NCI-H2227 (cell line): ENCODE results near the gene LIX1L.
A peak's percentile ranks its signal among the peaks of the same experiment; 100 is the strongest.

Experiments used
- DNase-seq: peaks from one replicate; lab custom pipeline; 2025; ENCODE audit not compliant: unreplicated experiment; lab: John Stamatoyannopoulos, UW

The LIX1L gene

DNA sequence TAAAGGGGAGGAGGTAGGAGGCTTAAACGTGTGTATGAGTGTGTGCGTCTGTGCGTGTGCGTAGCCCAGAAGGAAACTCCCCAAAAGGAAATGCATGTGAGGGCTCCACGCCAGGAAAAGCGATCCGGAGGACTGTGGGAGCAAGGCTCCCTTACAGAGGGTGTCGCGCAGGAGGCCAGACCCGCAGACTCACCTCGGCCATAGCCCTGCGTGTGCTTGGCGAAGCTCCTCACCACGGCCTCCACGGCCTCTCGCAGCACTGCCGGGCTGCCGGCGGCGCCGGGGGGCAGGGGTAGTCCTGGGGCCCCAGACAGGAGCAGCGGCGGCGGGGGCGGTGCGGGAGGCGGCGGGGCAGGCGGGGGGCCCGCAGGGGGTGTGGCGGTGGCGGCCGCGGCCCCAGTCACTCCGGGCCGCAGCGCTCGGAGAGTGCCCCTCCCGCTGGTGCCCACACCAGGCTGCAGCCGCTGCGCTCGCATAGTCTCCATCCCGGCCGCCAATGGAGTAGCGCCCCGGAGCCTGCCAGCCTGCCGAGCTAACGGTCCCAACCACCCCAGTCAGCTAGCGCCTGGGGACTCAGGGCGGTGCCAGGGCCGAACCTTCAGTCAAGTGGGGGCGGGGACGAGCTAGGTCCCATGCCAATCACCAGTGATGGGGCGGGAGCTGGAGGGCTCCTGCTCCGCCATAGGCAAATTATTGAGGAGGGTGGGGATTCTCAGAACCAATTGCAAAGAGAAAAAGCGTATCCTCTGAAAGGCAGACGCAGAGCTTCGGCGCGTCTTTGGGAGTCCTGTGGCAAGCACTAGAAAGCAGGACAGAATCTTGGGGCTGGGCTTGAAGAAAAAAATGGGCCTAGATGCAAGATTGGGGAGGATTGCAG is at the start of gene LIX1L:
LIX1L (minus strand) TSS at position 575 of the 877 bp plus-strand sequence; CDS start at position 485, 90 bp downstream.
- peak; percentile 98 for DNase-seq

DNA sequence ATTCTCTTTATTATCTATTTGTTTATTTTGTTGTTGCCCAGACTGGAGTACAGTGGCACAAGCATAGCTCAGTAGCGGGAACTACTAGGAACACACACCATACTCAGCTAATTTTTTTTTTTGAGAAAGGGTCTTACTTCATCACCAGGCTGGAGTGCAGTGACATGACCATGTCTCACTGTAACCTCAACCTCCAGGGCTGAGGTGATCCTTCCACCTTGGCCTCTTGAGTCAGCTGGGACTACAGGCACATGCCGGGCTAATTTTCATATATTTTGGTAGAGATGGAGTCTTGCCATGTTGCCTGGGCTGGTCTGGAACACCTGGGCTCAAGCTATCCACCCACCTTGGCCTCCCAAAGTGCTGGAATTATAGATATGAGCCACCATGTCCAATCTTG is 43.9 kb upstream of the LIX1L start:
- no peak for DNase-seq

DNA sequence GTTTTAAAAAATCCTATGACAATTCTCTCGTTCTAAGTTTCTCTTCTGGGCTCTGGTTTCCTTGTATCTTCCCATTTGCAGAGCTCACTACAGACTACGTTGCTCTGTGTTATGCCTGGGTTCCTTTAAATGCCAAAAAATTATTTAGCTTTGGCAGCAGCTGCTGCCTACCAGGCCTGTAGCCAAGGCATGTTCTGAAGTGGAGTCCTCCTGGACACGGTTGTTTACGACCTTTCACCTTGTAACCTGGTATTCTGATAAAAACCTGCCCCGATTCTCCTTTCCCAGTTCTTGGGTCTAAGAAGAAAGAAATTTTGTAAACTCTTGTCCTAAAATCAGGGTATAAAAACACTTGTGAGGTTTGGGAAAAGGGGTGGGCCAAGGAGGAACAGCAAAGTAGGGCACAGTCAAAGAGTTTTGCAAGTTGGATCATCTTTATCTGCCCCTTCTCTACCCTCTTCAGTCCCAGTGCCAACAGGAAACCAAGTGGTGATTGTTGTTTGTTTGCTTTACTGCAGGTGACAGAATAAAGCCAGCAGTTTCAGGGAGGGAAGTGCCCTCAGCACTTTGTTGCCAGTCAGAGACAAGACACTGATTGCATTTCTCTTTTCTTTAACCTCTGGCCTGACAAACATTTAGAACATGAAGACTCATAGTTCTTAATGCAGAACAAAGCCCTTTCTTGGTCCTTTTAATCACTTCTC is 41.7 kb upstream of the LIX1L start:
- DNase-seq = no peak

- DNase-seq = no peak
These were observed 39.9 kb upstream of the LIX1L start for GRCh38 chr1:145997718-145998023.

DNA sequence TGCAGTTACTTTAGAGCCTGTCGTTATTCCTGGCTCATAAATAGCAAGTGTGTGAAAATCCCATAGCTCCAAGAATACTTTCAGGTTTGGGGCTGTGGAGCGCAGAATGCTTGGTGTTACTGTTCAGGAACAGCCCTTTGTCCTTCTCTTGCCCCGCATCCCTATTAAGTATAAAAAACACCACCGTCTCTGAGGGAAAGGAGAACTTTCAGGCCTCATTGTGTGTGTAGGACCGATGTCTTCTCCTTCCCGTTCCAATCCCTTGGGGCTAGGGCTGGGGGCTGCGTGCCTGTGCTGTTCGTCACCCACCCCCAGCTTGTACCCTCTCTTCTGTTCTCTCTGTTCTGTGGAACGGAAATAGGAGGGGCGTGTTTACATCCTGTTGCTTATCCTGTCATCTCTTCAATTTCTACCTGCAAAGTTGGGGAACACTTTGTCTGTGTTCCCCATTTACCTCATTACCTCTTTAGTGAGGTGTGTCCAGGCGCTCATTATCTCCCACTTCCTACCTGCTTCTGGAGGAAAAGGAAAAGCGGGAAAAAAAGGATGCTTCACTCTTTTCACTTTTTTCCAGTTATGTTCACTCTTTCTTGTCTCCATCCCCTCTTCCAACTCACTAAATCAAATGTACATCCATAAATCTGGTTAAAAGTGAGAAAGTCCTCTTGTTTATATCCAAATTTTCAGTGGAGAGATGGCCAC is 39.4 kb upstream of the LIX1L start:
- no peak for DNase-seq

DNA sequence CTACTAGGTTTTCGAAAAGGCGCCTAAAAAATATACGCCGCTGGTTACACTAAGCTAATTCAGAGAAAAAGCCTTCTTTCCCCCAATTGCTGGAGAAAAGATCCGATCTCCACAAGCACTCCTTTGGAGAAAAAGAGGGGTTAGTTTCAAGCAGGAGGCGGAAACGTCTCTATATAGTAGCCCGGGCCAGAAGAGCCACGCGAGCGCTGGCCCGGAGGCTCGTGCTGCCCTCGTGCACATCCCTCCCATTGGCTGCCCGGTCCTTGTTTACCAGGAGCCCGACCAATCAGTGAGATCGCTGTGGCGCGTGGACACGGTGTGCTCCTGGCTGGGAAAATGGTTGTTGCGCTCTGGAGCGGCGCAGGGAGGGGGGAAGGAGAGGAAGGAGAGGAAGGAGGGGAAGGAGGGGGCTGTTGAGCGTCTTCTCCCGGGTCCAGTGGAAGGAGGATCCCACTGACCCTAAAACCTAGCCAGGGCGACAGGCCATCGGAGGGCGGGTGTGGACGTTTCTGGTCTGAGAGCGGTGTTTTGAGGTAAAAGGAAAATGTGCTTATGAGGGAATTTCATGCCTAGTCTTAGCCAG is 38.7 kb upstream of the LIX1L start, which contains the start of gene TXNIP:
TXNIP (minus strand) TSS at position 147 of the 583 bp plus-strand sequence. CDS start 313 bp downstream, outside the sequence.
- peak; percentile 98 for DNase-seq

DNA sequence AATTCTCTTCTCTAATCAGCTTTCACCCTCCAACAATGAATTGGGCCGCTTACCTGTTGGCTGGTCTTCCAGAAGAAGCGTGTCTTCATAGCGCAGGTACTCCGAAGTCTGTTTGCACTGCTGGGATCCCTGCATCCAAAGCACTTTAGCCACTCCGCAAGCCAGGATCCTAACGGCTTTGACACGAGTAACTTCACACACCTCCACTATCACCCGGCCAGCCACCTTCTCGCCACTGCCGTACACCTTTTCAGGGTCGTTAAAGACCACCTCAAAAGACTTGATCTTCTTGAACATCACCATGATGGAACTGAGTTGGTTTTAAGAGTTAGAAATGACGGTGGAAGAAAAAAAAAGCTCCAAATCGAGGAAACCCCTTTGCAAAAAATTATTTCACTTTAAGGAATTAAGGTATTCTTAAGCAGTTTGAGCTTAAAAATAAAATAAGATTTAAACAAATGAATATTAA is 38.2 kb upstream of the LIX1L start:
- DNase-seq = no peak

- no peak for DNase-seq
These were observed 37.5 kb upstream of the LIX1L start for GRCh38 chr1:145995148-145995881.

DNA sequence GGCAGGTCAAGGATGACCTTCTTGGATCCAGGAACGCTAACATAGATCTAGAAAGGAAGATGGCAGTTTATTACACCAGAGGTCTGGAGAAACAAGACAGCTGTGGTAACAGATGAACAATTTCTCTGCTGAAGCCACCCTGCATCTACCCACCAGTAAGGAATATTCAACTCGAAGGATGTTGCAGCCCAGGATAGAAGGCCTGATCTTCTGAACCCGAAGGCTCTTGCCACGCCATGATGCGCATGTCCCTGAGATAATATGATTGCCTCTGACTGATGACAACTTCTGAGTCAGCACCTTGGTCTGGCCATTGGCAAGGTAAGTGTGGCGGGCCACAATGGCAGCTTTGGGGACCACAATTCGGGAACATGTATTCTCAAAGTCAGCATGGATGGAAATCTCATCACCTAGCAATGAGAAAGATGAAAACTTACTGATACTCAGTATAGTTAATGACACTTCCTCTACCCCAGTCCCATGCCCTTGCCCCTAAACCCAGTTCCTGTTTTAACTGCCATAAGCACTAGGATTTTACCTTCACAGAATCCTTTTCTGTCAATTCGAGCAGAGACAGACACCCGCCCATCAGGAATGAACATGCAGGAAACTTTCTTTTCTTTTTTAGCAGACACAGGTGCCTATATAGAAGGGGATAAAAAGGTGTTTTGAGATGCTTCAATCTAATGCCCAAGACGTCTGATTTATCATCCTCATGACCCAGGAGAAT is 36.7 kb upstream of the LIX1L start:
- no peak for DNase-seq

DNA sequence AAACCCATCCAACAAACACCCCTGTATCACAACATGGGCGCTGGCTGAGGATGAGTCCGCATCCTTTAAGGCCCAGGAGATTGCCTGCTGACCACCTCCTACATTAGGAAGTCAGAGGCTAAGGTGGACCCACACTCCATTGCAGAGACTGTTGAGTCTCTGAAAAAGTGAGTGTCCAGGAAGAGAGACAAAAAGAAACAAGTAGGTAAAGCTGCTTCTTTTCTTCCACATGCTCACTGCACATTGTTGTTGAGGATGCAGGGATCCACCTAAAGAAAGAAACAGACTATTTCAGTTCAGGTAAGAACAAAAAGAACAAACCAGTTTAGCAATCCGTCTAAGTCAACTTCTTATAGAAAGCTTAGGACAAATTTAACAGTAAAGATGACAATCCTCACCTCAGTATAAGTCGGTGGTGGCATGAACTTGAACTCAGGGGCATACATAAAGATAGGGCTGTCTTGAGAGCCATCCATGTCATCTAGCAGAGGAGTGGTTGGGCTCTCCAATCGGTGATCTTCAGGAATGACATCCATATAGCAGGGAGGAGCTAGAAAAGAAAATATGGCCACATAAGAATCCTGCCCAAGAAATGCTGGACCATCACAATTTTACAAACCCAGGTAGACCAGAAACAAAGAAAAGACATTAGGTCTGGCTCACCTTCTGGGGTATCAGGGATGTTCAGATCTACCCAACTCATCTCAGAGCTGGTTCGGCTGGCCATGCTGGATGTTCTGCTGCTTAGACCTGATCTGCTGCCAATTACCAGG is 36.0 kb upstream of the LIX1L start:
- DNase-seq = peak; percentile 36

GRCh38 chr1:145992958-145993617 is 35.3 kb upstream of the LIX1L start:
- DNase-seq = no peak

- no peak for DNase-seq
These were observed 34.7 kb upstream of the LIX1L start for GRCh38 chr1:145992502-145992936.

GRCh38 chr1:145991735-145992412 is 34.1 kb upstream of the LIX1L start:
- DNase-seq = no peak

GRCh38 chr1:145990249-145990855 is 32.5 kb upstream of the LIX1L start:
- DNase-seq = no peak

- no peak for DNase-seq
These were observed 31.0 kb upstream of the LIX1L start for GRCh38 chr1:145988773-145989172.

- no peak for DNase-seq
These were observed 30.1 kb upstream of the LIX1L start for GRCh38 chr1:145987926-145988325.

DNA sequence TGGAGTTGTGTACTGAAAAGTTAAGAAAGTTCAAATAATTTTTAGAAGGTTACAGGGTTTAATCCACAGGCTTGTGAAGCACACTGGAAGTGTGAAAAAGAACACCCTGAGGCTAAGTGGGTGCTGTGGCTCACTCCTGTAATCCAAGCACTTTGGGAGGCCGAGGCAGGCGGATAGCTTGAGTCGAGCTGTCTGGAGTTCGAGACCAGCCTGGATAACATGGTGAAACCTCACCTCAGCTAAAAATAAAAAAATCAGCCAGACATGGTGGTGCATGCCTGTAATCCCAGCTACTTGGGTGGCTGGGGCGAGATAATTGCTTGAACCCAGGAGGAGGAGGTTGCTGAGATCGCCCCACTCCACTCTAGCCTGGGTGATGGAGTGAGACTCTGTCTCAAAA is 28.7 kb upstream of the LIX1L start:
- DNase-seq = no peak
